Activated T-cell treated with anti-CD3 and anti-CD28 coated beads, Interleukin-2, amount 50 U/mL, for 48 hours (primary cell): ENCODE data around the gene XPNPEP3.
"Not testable (repeated sequence)": the region's sequence is repeated elsewhere in the genome, so short reads cannot be mapped to it uniquely, and the experiment has no call there.

Experiments
- DNase-seq, 2 experiments: peaks; one replicate each; pipeline ENCODE4 v3.0.0-alpha.2; 2020

Gene XPNPEP3

GRCh38 chr22:40862013-40862412 is 5.1 kb downstream of the XPNPEP3 start, which contains the start of gene DNAJB7:
DNAJB7 (minus strand) TSS chr22:40862113; CDS start chr22:40861994, 119 bp downstream.
- no peak for DNase-seq

GRCh38 chr22:40862537-40862936 is 5.6 kb downstream of the XPNPEP3 start:
- no peak for DNase-seq

DNA sequence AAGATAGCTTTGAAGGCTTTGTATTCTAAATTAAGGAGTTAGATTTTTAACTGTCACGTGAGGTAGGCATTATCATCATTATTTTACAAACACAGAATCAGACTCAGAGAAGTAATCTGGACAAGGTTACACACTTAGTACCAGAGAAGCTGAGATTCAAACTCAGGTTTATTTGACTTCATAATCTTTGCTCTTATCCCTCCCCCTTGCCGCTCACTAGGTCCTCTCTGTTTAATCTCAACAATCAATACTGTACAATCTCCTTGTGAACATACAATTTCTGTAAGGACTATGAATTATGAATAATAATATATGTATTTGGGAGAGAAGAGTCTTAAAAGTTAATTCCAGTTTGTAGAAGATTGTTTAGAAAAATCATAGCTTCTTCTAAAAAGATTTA is 10.2 kb downstream of the XPNPEP3 start:
- no peak for DNase-seq

DNA sequence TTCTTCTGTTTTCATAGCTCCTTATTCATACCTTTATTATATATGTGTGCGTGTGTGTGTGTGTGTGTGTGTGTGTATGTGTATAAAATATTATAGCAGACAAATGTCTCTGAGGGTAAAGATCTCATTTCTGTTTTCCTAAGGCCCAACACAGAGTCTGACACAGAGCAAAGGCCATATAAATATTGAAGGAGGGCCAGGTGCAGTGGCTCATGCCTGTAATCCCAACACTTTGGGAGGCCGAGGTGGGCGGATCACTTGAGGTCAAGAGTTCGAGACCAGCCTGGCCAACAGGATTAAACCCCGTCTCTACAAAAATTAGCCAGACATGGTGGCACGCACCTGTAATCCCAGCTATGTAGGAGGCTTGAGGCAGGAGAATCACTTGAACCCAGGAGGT is 11.4 kb downstream of the XPNPEP3 start:
- DNase-seq: not testable (repeated sequence)

DNA sequence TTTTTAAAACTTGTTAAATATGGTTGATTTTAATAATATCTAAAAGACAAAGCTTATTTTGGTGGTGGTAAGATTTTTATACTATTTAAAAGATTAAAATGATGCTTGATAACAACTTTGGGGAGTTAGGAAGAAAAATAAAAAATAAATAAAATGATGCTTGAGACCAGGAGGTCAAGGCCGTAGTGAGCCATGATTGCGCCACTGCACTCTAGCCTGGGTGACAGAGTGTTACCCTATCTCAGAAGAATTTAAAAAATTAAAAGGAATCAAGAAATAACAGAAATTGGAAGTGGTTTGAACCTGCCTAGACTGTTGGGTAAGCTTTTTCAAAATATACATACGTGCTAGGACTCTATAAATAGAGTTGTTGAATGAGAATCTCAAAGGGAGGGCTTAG is 17.1 kb downstream of the XPNPEP3 start:
- DNase-seq: no peak

DNA sequence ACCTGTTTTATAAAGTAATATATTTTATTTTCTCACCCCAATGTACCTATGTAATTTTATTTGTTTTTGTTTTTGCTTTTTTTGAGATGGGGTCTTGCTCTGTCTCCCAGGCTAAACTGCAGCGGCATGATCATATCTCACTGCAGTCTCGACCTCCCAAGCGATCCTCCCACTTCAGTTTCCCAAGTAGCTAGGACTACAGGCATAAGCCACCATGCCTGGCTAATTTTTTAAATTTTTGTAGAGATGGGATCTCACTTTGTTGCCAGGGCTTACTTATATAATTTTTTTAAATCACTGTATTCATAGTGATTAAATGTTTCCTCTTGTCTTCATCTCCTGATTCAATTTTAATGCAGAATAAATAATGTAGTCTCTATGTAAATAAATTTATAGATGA is 18.2 kb downstream of the XPNPEP3 start:
- DNase-seq: no peak

DNA sequence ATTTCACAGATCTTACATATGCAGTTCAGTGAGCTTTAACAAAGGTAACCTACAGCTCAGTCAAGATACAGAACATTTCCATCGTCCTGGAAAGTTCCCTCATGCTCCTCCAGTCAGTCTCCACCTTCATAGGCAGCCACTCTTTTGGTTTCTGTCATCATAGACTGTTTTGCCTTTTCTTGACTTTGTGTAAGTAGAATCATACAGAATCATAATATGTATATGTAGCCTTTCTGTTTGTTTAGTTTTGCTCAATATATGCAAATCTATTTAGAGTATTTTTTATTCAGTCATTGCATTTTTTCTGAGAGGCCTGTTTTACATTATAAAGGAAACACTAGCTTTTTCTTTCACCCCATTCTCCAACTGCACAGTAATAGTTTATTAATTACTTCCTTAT is 20.0 kb downstream of the XPNPEP3 start:
- DNase-seq: no peak

DNA sequence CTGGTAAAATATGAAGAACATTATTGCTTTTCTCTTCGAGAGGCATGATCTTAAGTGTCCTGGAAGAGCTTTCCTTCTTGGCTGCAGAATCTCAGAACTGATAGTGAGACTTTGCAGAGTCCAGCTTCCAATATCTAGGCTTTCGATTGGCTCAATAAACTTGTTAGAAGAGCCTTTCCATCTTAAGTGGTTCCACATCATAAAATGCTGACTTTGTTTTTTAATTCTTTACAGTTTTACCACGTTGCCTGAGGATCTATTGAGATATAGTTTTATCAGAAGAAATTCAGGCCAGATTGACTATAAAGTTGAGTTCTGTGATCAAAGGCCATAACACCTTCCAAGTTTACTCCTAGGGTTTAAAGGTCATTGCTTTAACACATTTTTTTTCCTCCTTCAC is 20.5 kb downstream of the XPNPEP3 start:
- no peak for DNase-seq

- DNase-seq: no peak
These were observed 22.0 kb downstream of the XPNPEP3 start for GRCh38 chr22:40878922-40879321.

GRCh38 chr22:40889116-40889515 is 32.2 kb downstream of the XPNPEP3 start:
- DNase-seq: no peak

- DNase-seq: no peak
These were observed 33.9 kb downstream of the XPNPEP3 start for GRCh38 chr22:40890881-40891280.

GRCh38 chr22:40894417-40894816 is 37.5 kb downstream of the XPNPEP3 start:
- no peak for DNase-seq

GRCh38 chr22:40898850-40899357 is 42.0 kb downstream of the XPNPEP3 start:
- peak in 1 of 2 experiments; percentile 27 for DNase-seq

GRCh38 chr22:40904101-40904500 is 47.2 kb downstream of the XPNPEP3 start:
- no peak for DNase-seq

DNA sequence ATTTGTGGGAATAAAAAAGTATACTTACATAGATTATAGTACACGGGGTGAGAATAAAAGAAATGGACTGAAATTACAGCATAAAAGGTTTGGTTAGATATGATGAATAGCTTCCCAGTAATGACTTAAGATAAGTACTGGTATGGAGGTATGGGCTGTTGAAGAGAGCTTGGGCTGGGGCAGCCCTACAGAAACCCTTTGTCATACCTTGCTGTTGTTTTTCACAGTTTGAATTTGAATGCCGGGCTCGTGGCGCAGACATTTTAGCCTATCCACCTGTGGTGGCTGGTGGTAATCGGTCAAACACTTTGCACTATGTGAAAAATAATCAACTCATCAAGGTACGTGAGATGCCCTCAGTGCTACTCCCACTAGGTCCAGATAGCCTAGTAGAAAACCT is 51.9 kb downstream of the XPNPEP3 start:
- no peak for DNase-seq

DNA sequence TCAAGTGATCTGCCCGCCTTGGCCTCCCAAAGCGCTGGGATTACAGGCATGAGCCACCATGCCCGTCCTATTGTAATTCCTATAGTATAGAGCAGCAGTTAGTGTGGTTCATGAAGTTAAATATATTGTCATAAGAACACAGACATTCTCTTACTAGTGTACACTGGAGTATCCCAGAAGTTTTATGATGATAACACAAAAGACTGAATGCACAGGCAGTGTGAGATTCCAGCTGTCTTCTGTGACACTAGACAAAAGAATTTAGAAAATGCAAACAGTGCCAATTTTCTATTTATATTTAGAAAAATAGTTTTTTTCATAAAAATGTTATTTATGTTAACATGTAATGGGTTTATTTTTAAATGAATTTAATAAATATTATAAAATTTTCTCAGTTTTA is 54.8 kb downstream of the XPNPEP3 start:
- no peak for DNase-seq

- not testable (repeated sequence) for DNase-seq
These were observed 56.0 kb downstream of the XPNPEP3 start for GRCh38 chr22:40912987-40913386.

DNA sequence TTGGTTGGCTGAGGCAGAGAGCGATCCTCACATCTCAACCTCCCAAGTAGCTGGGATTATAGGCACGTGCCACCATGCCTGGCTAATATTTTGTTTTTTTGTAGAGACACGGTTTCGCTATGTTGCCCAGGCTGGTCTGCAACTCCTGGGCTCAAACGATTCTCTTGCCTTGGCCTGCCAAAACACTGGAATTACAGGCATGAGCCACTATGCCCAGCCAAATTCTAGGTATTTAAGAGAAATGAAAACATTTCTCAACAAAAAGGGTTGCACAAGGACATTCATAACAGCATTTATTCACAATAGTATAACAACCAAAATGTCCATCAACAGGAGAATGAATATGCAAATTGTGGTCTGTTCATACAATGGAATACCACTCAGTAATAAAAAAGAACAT is 62.5 kb downstream of the XPNPEP3 start:
- DNase-seq: no peak

- no peak for DNase-seq
These were observed 63.6 kb downstream of the XPNPEP3 start for GRCh38 chr22:40920526-40920925.

DNA sequence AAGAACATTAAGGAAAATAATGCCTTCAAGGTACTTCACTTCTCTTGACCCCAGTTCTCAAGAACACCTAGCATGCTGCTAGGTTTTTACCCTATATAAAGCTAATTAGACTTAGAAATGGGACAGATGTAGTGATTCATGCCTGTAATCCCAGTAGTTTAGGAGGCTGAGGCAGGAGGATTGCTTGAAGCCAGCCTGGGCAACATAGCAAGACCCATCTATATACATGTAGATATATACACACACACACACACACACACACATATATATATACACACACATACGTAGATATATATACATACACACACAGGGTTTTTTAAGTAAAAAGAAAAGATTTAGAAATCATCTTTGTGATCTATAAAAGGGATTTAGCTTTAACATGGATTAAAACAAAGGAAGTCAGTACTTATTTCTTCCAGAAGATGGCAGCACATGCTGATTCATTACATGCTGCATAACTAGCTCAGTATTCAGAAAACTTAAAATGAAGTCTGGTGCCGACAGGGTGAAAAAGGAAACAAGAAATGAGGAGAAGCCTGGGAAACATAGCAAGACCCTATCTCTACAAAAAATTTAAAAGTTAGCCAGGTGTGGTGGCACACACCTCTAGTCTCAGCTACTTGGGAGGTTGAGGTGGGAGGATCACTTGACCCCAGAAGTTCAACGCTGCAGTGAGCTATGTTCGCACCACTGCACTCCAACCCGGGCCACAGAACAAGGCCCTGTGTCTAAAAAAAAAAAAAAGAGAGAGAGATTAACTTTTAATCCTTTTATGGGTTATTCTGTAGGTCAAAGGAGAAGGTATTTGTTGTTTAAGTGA is 65.7 kb downstream of the XPNPEP3 start:
- DNase-seq: peak in 1 of 2 experiments; percentile 28

- DNase-seq: no peak
These were observed 71.7 kb downstream of the XPNPEP3 start for GRCh38 chr22:40928657-40929056.

DNA sequence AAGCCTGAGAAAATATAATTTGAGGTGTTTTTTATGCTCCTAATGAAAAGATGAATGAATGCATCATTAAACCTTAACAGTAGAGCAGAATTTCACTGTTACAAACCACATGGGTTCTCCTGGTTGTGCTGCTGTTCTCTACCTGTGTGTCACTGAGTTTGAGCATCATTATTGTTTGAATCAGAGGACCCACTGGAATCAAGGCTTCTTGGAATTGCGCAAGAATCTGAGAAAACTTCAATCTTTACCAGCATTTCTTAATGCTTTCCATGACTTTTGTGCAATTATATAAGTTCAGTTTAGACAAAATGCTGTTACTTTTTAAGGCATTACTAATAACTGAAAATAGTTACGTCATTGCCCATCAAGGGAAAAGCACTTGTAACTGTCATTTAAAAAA is 75.4 kb downstream of the XPNPEP3 start:
- DNase-seq: no peak

- no peak for DNase-seq
These were observed 82.3 kb downstream of the XPNPEP3 start for GRCh38 chr22:40939202-40939601.

GRCh38 chr22:40950962-40951794 is 94.2 kb downstream of the XPNPEP3 start, which contains the start of gene RBX1:
RBX1 (plus strand) TSS chr22:40951378; CDS start chr22:40951399, 21 bp downstream.
- DNase-seq: peak; percentile 99
